ENCODE results near the gene AOPEP. TPM values are rescaled to one million over a fixed set of nuclear protein-coding genes. Genes with fewer than 3 reads are reported as not detected.

AOPEP gene
- total RNA-seq, 1 donor from 2014 or later: 22.1 TPM

DNA sequence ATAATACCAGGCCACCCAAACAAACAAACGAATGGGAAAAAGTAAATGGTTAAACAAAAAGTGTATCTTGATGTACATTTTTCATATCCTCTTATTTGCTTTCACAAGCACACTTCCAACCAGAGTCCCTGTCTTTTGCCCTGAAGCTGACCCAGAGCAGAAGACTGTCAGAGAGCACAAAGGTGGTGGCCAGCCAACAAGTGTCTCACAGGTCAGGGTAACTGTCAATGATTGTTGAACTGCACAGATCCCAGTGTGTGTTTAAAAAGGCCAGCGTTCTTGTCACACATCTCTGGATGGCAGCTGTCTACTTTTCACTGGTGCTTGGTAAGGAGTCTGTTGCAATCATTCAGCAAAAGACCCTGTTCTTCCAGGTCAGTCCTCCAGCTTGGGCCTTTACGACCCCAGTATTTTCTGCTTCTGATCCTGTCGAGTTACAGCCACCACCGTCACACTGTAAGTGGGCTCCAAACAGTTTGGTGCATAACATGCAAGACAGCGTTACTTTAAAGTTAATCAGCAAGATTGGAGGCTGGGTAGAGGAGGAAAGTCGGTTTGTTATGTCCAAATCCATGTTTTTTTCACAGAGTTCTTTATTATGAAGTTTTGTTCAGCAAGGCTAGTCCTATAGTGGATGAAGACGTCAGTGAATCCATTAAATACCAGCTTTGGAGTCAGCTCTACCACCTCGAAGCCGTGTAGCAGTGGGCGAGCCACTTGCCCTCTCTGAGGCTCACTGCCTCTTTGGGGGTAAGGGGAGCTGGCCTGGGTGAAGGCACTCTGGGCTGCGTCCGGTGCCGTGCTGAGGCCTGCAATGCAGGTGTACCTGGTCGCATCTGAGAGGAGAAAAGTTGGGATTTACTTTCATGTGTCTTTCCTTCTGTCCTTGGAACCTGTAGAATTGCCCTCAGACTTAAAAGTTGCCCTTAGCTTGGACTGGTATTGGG is 265.7 kb downstream of the AOPEP start:
- Mint-ChIP-seq H3K4me1 (ENCODE audit: unreplicated experiment) (peaks cover 31% of the 10 kb centered on the region), H3K36me3 (ENCODE audit: low read depth, unreplicated experiment) (no peaks in the 10 kb centered on the region), H3K27me3 (ENCODE audit: unreplicated experiment) (no peaks in the 10 kb centered on the region), H3K4me3 (ENCODE audit: unreplicated experiment) (no peak overlapping the region), H3K27ac (ENCODE audit: unreplicated experiment) (no peak overlapping the region), H3K9me3 (ENCODE audit: unreplicated experiment) (no peaks in the 10 kb centered on the region)
- TF ChIP-seq, protein P1, sequence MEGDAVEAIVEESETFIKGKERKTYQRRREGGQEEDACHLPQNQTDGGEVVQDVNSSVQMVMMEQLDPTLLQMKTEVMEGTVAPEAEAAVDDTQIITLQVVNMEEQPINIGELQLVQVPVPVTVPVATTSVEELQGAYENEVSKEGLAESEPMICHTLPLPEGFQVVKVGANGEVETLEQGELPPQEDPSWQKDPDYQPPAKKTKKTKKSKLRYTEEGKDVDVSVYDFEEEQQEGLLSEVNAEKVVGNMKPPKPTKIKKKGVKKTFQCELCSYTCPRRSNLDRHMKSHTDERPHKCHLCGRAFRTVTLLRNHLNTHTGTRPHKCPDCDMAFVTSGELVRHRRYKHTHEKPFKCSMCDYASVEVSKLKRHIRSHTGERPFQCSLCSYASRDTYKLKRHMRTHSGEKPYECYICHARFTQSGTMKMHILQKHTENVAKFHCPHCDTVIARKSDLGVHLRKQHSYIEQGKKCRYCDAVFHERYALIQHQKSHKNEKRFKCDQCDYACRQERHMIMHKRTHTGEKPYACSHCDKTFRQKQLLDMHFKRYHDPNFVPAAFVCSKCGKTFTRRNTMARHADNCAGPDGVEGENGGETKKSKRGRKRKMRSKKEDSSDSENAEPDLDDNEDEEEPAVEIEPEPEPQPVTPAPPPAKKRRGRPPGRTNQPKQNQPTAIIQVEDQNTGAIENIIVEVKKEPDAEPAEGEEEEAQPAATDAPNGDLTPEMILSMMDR (IDR thresholded peaks at IDR 0.05; ENCODE audit: unreplicated experiment): no peak
- no peak for DNase-seq (ENCODE audit: low spot score)

DNA sequence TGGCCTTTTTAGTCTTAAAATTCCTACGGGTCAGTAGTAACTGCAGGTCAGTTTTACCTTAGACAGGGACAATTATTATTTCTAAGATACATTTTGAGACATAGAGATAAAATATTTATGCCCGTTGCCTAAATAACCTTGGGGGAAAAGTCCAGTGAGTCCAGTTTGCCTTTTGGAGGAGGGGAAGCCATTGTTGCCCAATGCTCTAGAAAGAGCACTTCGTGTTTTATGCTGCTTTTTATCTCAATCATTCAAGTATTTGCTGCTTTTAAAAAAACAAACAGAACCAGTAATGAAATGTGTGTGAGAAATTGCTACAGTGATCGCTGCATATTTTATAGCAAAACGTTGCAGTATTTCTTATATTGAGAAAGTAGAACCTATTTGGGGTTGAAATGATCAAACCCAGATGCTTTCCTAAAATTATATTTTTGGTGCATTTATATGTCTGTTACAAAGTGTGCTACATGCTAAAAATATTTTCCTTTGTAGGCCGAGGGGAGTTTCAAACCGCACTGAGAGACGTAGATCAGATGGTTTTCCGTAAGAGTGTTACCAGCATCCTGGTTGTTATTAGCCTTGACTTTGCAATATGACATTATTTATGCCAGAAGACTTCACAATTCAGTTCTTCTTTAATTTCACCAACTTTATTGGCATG is 266.8 kb downstream of the AOPEP start:
- TF ChIP-seq, protein P1 (IDR thresholded peaks at IDR 0.05; ENCODE audit: unreplicated experiment): no peak
- Mint-ChIP-seq H3K4me3 (ENCODE audit: unreplicated experiment) (no peak overlapping the region), H3K4me1 (ENCODE audit: unreplicated experiment) (peaks cover 36% of the 10 kb centered on the region), H3K27ac (ENCODE audit: unreplicated experiment) (no peak overlapping the region), H3K36me3 (ENCODE audit: low read depth, unreplicated experiment) (no peaks in the 10 kb centered on the region), H3K27me3 (ENCODE audit: unreplicated experiment) (no peaks in the 10 kb centered on the region), H3K9me3 (ENCODE audit: unreplicated experiment) (no peaks in the 10 kb centered on the region)
- DNase-seq (ENCODE audit: low spot score): no peak

DNA sequence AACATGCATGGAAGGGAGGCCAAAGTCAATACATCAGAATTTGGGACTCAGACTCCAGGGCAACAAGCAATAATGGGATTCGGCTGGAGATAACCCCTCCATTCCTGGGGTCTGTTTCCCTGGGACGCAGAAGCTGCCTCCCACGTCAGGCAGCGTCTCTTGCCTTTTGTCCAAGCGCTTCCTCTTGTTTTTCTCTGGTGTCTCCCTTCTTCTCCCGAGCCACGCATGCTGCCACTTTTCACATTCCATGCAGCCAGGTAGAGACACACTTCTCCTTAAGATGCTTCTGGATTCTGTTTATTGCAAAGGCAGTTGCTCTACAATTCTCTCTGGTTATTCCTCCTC is 267.3 kb downstream of the AOPEP start:
- H3K36me3 Mint-ChIP-seq (ENCODE audit: low read depth, unreplicated experiment): no peaks in the 10 kb centered on the region
- no peak for DNase-seq (ENCODE audit: low spot score)
- TF ChIP-seq, protein P1 (IDR thresholded peaks at IDR 0.05; ENCODE audit: unreplicated experiment): no peak
- H3K9me3 Mint-ChIP-seq (ENCODE audit: unreplicated experiment): no peaks in the 10 kb centered on the region
- no peak overlapping the region for H3K27ac Mint-ChIP-seq (ENCODE audit: unreplicated experiment)
- no peak overlapping the region for H3K4me3 Mint-ChIP-seq (ENCODE audit: unreplicated experiment)
- peaks cover 39% of the 10 kb centered on the region for H3K4me1 Mint-ChIP-seq (ENCODE audit: unreplicated experiment)
- no peaks in the 10 kb centered on the region for H3K27me3 Mint-ChIP-seq (ENCODE audit: unreplicated experiment)

DNA sequence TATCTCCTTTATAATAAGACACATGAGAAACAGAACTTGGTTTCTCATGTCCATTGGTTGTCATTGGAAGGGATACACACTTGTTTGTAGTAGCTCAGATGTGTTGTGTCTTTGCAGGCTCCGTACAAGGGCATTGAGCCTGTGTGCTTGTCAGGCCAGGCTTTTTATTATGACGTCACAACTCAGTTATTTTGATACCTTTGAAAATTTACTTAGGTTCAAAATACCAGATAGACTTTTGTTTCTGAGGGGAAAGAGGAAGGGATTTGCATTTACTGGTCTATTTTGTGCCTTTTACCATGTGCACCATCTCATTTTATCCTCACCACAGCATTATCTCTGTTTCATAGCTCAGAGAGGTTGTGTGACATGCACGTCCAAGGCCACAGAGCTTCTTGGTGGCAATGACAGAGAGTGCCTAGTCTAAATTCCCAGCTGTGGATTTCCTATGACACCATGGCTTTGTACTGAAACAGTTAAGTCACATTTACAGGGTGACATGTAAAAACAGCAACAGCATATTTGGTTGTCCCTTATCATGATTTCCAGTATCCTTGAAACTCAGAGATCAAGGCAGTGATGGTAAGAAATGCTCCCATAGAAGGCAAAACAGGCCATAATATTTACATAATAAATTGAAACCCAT is 268.7 kb downstream of the AOPEP start:
- Mint-ChIP-seq H3K36me3 (ENCODE audit: low read depth, unreplicated experiment) (no peaks in the 10 kb centered on the region), H3K4me3 (ENCODE audit: unreplicated experiment) (no peak overlapping the region), H3K9me3 (ENCODE audit: unreplicated experiment) (no peaks in the 10 kb centered on the region), H3K27ac (ENCODE audit: unreplicated experiment) (no peak overlapping the region), H3K27me3 (ENCODE audit: unreplicated experiment) (no peaks in the 10 kb centered on the region), H3K4me1 (ENCODE audit: unreplicated experiment) (peaks cover 48% of the 10 kb centered on the region)
- DNase-seq (ENCODE audit: low spot score): no peak
- TF ChIP-seq, protein P1 (IDR thresholded peaks at IDR 0.05; ENCODE audit: unreplicated experiment): no peak
